GM21717 (cell line): ENCODE results near the gene CACNA2D3.

Experiments used
- ATAC-seq: cut with Tn5 transposase; IDR thresholded peaks from one replicate; pipeline ENCODE4 v1.9.1; 2021; ENCODE audit warnings: mild to moderate bottlenecking, moderate library complexity; ENCODE audit not compliant: unreplicated experiment

The CACNA2D3 gene

GRCh38 chr3:54557538-54558428 lies 435.4 kb downstream of the CACNA2D3 start:
- no peak for ATAC-seq

- ATAC-seq, result no peak
Measured at GRCh38 chr3:54563501-54564200, 441.3 kb downstream of the CACNA2D3 start.

DNA sequence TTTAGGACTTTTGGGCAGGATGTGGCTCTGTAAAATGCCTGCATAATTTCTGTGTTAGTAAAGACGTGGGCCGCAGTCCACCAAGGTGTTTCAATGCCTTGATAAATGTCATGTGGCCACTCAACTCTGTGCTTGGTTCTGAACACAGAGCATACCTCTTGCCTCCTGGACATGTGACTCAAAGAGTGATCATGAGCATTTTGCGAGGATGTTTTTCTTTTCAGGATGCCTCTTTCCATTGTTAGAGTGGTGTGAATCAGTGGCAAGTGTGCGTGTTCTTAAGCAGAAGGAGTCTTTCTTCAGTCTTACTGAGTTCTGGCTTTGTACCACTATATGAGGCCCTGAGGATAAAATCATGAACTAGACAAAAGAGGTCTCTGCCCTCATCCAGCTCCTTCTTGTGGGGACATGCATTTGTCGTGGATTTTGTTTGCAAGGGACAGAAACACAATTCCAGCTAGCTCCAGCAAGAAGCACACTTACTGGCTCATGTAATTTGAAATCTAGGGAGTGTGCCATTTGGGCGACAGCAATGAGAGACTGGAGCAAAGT lies 442.1 kb downstream of the CACNA2D3 start:
- no peak for ATAC-seq

GRCh38 chr3:54565956-54566355 lies 443.6 kb downstream of the CACNA2D3 start:
- no peak for ATAC-seq

DNA sequence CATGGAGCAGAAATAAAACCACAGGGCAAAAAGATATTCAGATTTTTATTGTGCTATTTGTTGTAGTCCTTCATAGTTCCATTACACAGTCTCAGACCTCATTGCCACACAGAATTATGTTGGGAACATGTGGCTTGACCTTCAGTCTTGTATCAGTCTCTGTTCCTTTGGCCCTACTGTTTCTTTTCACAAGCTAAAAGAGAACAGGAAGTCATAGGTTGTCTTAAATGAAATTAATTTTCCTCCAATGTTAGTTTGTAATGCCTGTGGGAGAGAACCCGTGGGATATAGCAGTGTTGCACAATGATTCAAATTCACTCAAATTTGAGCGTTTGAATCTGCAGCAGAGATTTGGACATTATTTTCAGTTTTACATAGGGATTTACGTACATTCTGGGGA lies 445.6 kb downstream of the CACNA2D3 start:
- no peak for ATAC-seq

DNA sequence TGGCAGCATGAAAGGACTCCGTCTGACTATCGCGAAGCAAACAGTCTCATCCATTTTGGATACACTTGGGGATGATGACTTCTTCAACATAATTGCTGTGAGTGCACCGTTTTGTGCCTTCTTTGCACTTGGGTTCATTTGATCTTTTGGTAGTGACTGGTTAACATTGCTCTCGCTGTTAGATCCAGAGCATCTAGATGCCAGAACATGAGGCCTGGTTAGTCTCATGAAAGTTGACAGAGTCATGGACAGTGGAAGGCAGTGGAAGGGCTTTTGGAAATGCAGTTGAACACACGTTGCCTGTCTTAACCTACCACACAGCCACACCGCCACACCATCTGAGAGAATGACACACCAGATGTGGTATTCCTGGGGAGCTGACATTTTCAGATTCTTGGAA lies 447.7 kb downstream of the CACNA2D3 start:
- no peak for ATAC-seq

- ATAC-seq, result no peak
Measured at GRCh38 chr3:54572197-54572895, 450.0 kb downstream of the CACNA2D3 start.

- ATAC-seq, result no peak
Measured at GRCh38 chr3:54573858-54574257, 451.5 kb downstream of the CACNA2D3 start.

GRCh38 chr3:54574906-54575617 lies 452.7 kb downstream of the CACNA2D3 start:
- no peak for ATAC-seq

DNA sequence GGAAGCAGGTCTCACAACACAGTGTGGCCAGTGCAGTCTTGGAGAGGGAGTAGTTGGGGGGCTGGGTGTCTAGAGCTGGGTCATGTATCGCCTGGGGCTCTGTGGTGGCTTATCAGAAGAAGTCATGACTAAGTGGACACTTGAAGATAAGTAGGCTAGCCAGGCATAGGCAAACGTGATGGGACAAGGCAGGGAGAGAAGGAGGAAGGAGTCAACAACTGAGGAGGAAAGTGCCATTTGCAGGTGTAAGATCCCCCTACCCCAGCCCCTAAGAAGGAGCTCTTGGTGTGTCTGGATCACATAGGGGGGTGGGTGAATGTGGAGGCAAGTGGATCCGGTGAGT lies 453.2 kb downstream of the CACNA2D3 start:
- ATAC-seq, result no peak

- ATAC-seq, result no peak
Measured at GRCh38 chr3:54577313-54577712, 455.0 kb downstream of the CACNA2D3 start.

GRCh38 chr3:54578417-54578816 lies 456.1 kb downstream of the CACNA2D3 start:
- ATAC-seq, result no peak

- ATAC-seq, result no peak
Measured at GRCh38 chr3:54580453-54580852, 458.1 kb downstream of the CACNA2D3 start.

- ATAC-seq, result no peak
Measured at GRCh38 chr3:54582424-54582823, 460.1 kb downstream of the CACNA2D3 start.

DNA sequence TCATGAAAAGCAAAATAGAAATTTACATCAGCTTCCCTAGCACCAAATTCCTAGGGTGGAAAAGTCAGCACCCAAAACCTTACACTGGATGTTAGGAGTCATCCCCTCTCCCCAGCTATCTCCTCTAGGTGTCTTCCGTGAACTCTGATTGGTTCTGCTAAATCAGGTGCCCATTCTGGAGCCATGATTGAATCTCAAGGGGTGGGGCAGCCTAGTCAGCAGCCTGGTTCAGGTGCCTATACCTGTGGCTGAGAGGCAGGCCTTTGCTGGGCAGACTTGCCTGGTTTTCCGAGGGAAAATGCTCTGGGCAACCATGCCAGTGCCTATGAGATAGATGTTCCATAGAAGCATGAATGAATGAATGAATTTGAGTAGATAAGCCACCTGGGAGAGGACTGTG lies 468.8 kb downstream of the CACNA2D3 start:
- ATAC-seq, result no peak

GRCh38 chr3:54593653-54594052 lies 471.3 kb downstream of the CACNA2D3 start:
- no peak for ATAC-seq

DNA sequence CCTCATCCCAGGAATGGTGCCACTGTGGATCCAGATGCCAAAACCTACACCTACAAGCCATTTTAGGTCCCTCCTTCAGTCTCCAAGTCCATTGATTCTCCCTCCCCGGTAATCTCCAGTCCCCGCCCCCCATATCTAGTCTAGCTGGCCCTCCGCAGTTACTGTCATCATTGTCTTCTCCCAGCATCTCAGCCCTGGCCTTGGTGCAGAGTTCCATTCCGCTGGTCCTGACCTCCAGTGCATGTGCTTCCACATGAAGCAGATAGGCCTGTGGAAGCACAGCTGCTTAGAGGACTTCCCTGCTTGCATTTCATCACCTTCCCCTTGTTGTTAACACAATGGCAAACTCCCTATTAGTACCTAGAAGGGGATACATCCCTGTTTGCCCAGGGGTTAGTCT lies 473.7 kb downstream of the CACNA2D3 start:
- no peak for ATAC-seq

GRCh38 chr3:54599716-54600115 lies 477.4 kb downstream of the CACNA2D3 start:
- ATAC-seq, result no peak

GRCh38 chr3:54600441-54601204 lies 478.3 kb downstream of the CACNA2D3 start:
- no peak for ATAC-seq

DNA sequence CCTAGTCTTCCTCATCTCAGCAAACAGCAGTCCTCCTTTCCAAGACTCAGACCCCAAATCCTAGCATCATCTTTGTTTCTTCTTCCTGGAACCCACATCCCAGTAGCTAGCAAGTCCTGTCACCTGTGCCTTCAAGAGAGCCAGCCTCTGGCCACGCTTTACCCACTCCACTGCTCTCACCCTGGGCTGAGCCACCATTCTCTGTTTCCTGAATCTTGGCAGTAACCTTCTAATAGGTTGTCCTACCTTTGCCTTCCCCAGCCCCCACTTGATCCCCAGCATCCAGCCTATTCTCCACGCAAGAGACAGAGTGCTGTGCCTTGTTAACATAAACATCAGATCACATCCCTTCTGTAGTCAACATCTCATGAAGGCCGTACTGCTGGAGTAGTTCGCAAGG lies 482.1 kb downstream of the CACNA2D3 start:
- no peak for ATAC-seq
